Naive thymus-derived CD8-positive, alpha-beta T cell (primary cell): ENCODE data around the gene ISX. TPM values are rescaled to one million over a fixed set of nuclear protein-coding genes. Genes with fewer than 3 reads are reported as not detected.
"Not testable (repeated sequence)": the region's sequence is repeated elsewhere in the genome, so short reads cannot be mapped to it uniquely, and the experiment has no call there.

Source experiments
- ATAC-seq, 2 donors: fragments of 150-1000 bp; cut with Tn5 transposase in 1 of 2; sonication (Bioruptor Pico), chemical (Tn5 transposase) in 1 of 2; 1 replicate in 1 of 2; 2 replicates in 1 of 2; pipeline ENCODE4 v1.10.0; 2021; ENCODE audit warnings: mild to moderate bottlenecking in 2 of 2, moderate library complexity in 2 of 2
- POLR2A ChIA-PET: fragments of 350-600 bp; sonication (Branson Sonifier 250); formaldehyde crosslinking; loops from one replicate; lab custom pipeline; 2021; ENCODE audit warnings: antibody characterized with exemption; lab: Charles Lee
- DNase-seq, 10 donors: peaks; one replicate each; pipeline versions ENCODE4 v3.0.0 to v3.0.0-alpha.2; 2020 to 2022
- H3K27ac Mint-ChIP-seq, 10 donors: one replicate each; pipeline ENCODE4 v1.8.0; 2020 to 2022; ENCODE audit warnings: mild to moderate bottlenecking in 10 of 10, mixed read lengths in 10 of 10, moderate library complexity in 4 of 10, inconsistent platforms in 1 of 10
- H3K27me3 Mint-ChIP-seq, 5 donors: one replicate each; pipeline ENCODE4 v1.8.0; 2021 to 2022; ENCODE audit warnings: mixed read lengths in 5 of 5
- H3K36me3 Mint-ChIP-seq, 3 donors: one replicate each; pipeline ENCODE4 v1.8.0; 2020 to 2022; ENCODE audit warnings: mixed read lengths in 3 of 3, mild to moderate bottlenecking in 2 of 3, inconsistent platforms in 1 of 3
- H3K4me1 Mint-ChIP-seq, 4 donors: one replicate each; pipeline ENCODE4 v1.8.0; 2021 to 2022; ENCODE audit warnings: mixed read lengths in 4 of 4
- H3K4me3 Mint-ChIP-seq, 10 donors: one replicate each; pipeline ENCODE4 v1.8.0; 2020 to 2022; ENCODE audit warnings: mild to moderate bottlenecking in 10 of 10, mixed read lengths in 10 of 10, moderate library complexity in 6 of 10, inconsistent platforms in 1 of 10
- H3K9me3 Mint-ChIP-seq, 9 donors: one replicate each; pipeline ENCODE4 v1.8.0; 2020 to 2022; ENCODE audit warnings: mixed read lengths in 9 of 9, mild to moderate bottlenecking in 3 of 9, inconsistent platforms in 1 of 9, moderate library complexity in 1 of 9
- polyA plus RNA-seq, 3 donors: library from polyadenylated mRNA; unstranded; fragments of 300-500 nt; fragmentation: Illumina TruSeq; gene quantifications; one replicate each; pipeline ENCODE4 v1.2.3, GENCODE V29; 2021
- total RNA-seq, 8 experiments: library from RNA in 2 of 8; stranded (reverse) in 2 of 8; gene quantifications; one replicate each; pipeline ENCODE4 v1.2.3 and lab custom pipeline; 2021 to 2026

ISX gene
- not detected for total RNA-seq
- not detected for polyA plus RNA-seq
- total RNA-seq (lab: John Stamatoyannopoulos, UW): 0 to 0.07 (median 0) reads per million in 6 experiments

DNA sequence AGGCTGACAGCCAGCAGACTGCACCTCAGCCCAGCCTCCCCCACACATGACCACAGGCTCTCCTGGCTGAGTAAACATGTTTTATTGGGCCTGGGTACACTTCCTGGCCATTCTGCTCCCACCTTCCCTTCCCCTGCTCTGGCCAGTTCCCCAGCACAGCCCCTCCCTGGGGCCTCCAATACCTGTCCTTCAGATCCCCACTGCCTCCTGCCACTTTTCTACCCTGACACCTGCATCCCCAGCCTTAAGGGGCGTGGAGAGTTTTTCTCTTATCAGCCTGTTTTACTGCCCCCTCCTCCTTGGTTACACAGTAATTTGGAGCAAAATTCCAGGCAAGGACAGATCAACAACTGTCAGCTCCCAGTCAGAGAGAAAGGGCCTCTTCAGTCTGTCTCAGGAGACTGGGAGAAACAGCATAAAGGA lies at the start of gene ISX:
Gene ISX, plus strand, starts transcription at position 363 of the 423 bp plus-strand sequence. CDS start 930 bp downstream, outside the sequence.
- peaks cover 0 to 10% (median 3%) of the 10 kb centered on the region in 5 donors for H3K27me3 Mint-ChIP-seq
- no peak for ATAC-seq
- H3K4me3 Mint-ChIP-seq: no peak within 1 kb of the TSS
- H3K9me3 Mint-ChIP-seq: peaks cover 0 to 2% (median 0%) of the 10 kb centered on the region in 9 donors
- POLR2A ChIA-PET: no interaction called here
- H3K36me3 Mint-ChIP-seq: no peaks in the 10 kb centered on the region
- DNase-seq: no peak
- H3K4me1 Mint-ChIP-seq: no peaks in the 10 kb centered on the region
- H3K27ac Mint-ChIP-seq: no peak within 1 kb of the TSS

DNA sequence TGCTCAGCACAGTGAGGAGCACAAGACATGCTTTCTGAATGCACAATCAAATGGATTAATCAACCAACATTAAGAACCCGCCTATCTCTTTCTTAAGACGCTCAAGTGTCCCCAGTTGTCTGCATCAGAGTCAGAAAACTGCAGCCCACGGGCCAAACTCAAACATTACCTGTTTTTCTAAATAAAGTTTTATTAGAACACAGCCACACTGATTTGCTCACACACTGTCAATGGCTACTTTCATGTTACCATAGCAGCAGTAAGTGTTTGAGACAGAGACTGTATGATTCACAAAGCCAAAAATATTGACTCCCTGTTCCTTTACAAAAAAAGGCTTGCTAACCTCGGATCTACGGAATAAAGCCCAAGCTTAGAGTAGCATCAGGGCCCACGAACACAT lies 49.0 kb upstream of the ISX start:
- no peak for DNase-seq
- ATAC-seq: no peak
- H3K27me3 Mint-ChIP-seq: peaks cover 2 to 21% (median 19%) of the 10 kb centered on the region in 5 donors
- H3K9me3 Mint-ChIP-seq: no peaks in the 10 kb centered on the region
- no peak overlapping the region for H3K4me3 Mint-ChIP-seq
- no peak overlapping the region for H3K27ac Mint-ChIP-seq
- POLR2A ChIA-PET: no interaction called here
- H3K36me3 Mint-ChIP-seq: no peaks in the 10 kb centered on the region
- H3K4me1 Mint-ChIP-seq: no peaks in the 10 kb centered on the region

DNA sequence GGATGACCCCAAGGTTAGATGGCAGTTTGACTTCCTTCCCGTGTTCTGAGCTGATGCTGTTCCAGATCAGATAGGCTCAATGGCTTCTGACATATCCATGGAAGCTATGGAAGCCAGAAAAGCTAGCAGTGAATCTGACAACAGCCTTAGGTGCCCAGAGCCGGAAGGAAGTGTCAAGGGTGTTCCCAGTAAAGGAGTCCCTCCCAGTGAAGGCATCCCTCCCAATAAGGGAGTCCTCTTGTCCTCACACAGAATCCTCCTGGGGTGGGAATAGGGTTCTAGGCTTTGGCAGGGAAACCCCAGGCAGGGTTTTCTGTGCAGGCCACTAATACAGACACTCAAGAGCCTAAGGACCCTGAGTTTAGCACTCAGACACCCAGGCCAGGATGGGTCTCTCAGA lies 47.0 kb upstream of the ISX start:
- POLR2A ChIA-PET: no interaction called here
- Mint-ChIP-seq H3K36me3 (no peaks in the 10 kb centered on the region), H3K4me1 (peaks cover 0 to 1% (median under 1%) of the 10 kb centered on the region in 4 donors), H3K9me3 (no peaks in the 10 kb centered on the region), H3K27me3 (peaks cover 3 to 40% (median 28%) of the 10 kb centered on the region in 5 donors), H3K27ac (no peak overlapping the region), H3K4me3 (no peak overlapping the region)
- ATAC-seq (no peak), DNase-seq (no peak)

DNA sequence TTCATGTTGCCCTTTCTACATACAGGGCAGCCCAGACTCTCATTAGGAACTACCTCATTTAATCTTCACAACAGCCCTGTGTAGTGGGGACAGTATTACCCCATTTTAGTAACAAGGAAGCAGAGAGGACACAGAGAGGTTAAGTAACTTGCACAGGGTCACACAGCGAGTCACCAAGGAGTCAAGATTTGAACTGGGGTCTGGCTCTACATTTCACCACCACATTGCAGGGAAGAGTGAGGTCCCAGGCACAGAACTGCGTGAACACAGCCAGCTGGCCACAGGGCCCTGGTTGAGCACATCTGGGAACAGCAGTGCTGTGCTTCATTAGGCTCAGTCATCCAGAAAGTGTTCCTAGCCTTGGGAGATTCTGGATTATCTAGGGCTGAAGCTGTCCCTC lies 45.4 kb upstream of the ISX start:
- peak overlapping the region in 1 of 10 donors; percentile 65 for H3K27ac Mint-ChIP-seq
- H3K36me3 Mint-ChIP-seq: no peaks in the 10 kb centered on the region
- POLR2A ChIA-PET: no interaction called here
- DNase-seq (no peak), ATAC-seq (no peak)
- peaks cover 8 to 52% (median 34%) of the 10 kb centered on the region in 5 donors for H3K27me3 Mint-ChIP-seq
- H3K4me1 Mint-ChIP-seq: peaks cover 0 to 5% (median 2%) of the 10 kb centered on the region in 4 donors
- no peak overlapping the region for H3K4me3 Mint-ChIP-seq
- H3K9me3 Mint-ChIP-seq: peaks cover 0 to 3% (median 0%) of the 10 kb centered on the region in 9 donors

DNA sequence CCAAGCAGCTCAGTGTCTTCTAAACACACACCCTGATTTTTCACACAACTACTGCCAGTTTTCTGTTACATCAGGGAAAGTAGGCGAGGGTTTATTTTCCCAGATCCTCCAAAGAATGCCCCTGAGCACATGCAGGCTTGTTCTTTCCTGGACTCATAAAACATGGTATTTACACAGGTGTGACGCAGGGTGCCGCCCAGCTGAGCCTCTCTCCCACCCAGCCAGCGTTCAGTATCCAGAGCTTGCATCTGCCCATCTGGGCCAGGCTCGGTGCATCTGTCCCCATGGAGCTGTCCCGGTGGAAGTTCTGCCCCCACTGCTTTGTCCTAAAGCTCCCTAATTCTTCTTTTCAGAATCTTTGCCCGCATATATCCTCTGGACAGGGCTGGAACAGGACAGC lies 44.8 kb upstream of the ISX start:
- Mint-ChIP-seq H3K4me3 (no peak overlapping the region), H3K36me3 (no peaks in the 10 kb centered on the region), H3K27me3 (peaks cover 8 to 58% (median 41%) of the 10 kb centered on the region in 5 donors), H3K27ac (no peak overlapping the region), H3K9me3 (peaks cover 0 to 7% (median 0%) of the 10 kb centered on the region in 9 donors), H3K4me1 (peaks cover 0 to 5% (median 2%) of the 10 kb centered on the region in 4 donors)
- DNase-seq (no peak), ATAC-seq (no peak)
- POLR2A ChIA-PET: no interaction called here

DNA sequence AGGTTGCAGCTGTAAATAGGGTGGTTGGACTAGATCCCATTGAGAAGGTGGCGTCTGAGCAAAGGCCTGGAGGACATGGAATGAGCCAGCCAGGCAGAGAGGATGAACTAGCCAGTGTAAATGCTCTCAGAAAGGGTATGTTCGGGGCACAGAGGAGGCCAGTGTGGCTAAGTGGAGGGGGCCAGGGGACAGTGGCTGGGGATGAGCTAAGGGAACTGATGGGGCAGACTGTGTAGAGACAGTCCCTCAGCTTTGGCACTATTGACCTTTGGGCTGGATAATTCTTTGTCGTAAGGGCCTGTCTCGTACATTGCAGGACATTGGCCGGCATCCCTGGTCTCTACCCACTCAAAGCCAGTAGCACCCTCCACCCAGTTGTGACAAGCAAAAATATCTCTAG lies 43.7 kb upstream of the ISX start:
- H3K27ac Mint-ChIP-seq: no peak overlapping the region
- peaks cover 0 to 5% (median 2%) of the 10 kb centered on the region in 4 donors for H3K4me1 Mint-ChIP-seq
- DNase-seq: no peak
- peaks cover 0 to 7% (median 0%) of the 10 kb centered on the region in 9 donors for H3K9me3 Mint-ChIP-seq
- no peak for ATAC-seq
- no peaks in the 10 kb centered on the region for H3K36me3 Mint-ChIP-seq
- no peak overlapping the region for H3K4me3 Mint-ChIP-seq
- POLR2A ChIA-PET: no interaction called here
- peaks cover 10 to 70% (median 42%) of the 10 kb centered on the region in 5 donors for H3K27me3 Mint-ChIP-seq

DNA sequence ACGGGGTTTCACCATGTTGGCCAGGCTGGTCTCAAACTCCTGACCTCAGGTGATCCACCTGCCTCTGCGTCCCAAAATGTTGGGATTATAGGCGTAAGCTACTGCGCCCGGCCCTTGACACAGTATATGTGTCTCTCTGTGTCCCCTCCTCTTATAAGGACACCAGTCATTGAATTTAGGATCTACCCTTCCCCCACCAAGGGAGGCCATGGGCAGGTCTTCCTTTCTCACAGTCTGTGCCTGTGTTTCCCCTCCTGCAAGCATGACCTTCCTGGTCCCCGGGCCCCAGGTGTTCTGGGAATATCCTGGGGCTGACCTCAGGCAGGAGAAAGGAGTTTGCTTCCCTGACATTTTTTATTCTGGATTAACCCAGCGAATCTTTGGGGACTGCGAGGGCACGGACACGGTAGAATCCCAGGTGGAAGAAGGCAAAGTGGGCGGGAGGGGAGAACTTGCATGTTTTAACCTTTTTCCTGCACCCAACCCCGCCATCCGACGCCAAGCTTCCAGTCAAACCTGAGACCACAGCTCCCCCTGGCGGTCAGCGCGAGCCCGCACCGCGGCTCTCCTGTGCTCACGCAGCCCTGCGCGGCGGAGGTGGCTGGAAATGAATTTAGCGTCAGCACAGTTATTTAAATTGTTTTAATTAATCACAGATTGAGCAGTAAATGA lies 42.1 kb upstream of the ISX start:
- Mint-ChIP-seq H3K4me1 (peaks cover 0 to 5% (median 2%) of the 10 kb centered on the region in 4 donors), H3K27me3 (peaks cover 13 to 85% (median 45%) of the 10 kb centered on the region in 5 donors)
- POLR2A ChIA-PET: no interaction called here

DNA sequence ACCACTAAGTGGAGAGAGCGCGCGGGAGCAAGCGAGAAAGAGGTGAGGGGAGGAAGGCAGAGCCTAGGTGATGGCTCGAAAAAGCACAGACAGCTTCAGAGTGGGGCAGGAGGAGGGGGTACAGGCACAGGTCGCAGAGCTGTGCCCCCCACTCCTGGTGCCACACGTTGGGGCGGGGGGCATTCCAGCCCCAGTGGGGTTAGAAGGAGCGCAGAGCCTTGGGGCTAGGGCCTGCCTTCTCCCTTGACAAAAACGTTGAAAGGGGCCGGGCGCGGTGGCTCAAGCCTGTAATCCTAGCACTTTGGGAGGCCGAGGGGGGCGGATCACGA lies 41.6 kb upstream of the ISX start:
- DNase-seq: no peak
- no peak for ATAC-seq
- Mint-ChIP-seq H3K9me3 (peaks cover 0 to 7% (median 2%) of the 10 kb centered on the region in 9 donors), H3K27me3 (peaks cover 13 to 90% (median 47%) of the 10 kb centered on the region in 5 donors), H3K36me3 (no peaks in the 10 kb centered on the region), H3K4me3 (no peak overlapping the region), H3K27ac (no peak overlapping the region), H3K4me1 (peaks cover 0 to 5% (median 2%) of the 10 kb centered on the region in 4 donors)
- POLR2A ChIA-PET: no interaction called here

More for the DNA sequence above, 42.1 kb upstream of the ISX start:
- H3K4me3 Mint-ChIP-seq: no peak overlapping the region
- H3K27ac Mint-ChIP-seq: no peak overlapping the region
- peaks cover 0 to 7% (median 2%) of the 10 kb centered on the region in 9 donors for H3K9me3 Mint-ChIP-seq
- ATAC-seq: no peak
- DNase-seq: peak in 7 of 10 donors; percentile 7 to 42 (median 25)
- H3K36me3 Mint-ChIP-seq: no peaks in the 10 kb centered on the region

DNA sequence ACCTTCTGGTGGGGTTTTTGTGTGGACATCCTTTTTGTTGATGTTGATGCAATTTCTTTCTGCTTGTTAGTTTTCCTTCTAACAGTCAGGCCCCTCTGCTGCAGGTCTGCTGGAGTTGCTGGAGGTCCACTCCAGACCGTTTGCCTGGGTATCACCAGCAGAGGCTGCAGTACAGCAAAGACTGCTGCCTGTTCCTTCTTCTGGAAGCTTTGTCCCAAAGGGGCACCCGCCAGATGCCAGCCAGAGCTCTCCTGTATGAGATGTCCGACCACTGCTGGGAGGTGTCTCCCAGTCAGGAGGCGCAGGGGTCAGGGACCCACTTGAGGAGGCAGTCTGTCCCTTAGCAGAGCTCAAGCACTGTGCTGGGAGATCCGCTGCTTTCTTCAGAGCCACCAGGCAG lies 35.8 kb upstream of the ISX start:
- POLR2A ChIA-PET, ATAC-seq, H3K9me3 Mint-ChIP-seq, H3K4me3 Mint-ChIP-seq, DNase-seq, H3K4me1 Mint-ChIP-seq, H3K36me3 Mint-ChIP-seq: not testable (repeated sequence)
- H3K27ac Mint-ChIP-seq: peak overlapping the region in 1 of 10 donors; percentile 9
- H3K27me3 Mint-ChIP-seq: peaks cover 15 to 73% (median 40%) of the 10 kb centered on the region in 5 donors

DNA sequence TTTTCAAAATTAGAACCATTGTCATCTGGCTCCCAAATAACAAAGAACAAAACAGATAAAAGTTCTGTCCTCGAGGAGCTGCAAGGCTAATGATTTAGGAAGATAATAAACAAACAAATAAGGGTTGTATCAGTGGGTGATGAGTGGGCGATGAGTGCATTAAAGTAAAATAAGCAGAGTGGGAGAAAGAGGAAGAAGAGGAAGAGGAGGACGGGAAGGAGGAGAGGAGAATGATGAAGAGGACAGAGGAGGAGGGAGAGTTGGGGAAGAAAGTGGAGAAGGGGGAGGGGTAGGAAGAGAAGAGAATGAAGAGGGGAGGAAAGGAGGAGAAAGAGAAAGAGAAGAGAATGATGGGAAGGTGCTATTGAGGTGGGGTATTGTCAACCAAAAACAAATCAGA lies 33.4 kb upstream of the ISX start:
- ATAC-seq (no peak), DNase-seq (no peak)
- POLR2A ChIA-PET: no interaction called here
- H3K4me3 Mint-ChIP-seq: no peak overlapping the region
- peaks cover 0 to 6% (median 0%) of the 10 kb centered on the region in 9 donors for H3K9me3 Mint-ChIP-seq
- peaks cover 0 to 3% (median 1%) of the 10 kb centered on the region in 4 donors for H3K4me1 Mint-ChIP-seq
- H3K27ac Mint-ChIP-seq: peak overlapping the region in 1 of 10 donors; percentile 10
- peaks cover 11 to 52% (median 29%) of the 10 kb centered on the region in 5 donors for H3K27me3 Mint-ChIP-seq
- H3K36me3 Mint-ChIP-seq: no peaks in the 10 kb centered on the region

DNA sequence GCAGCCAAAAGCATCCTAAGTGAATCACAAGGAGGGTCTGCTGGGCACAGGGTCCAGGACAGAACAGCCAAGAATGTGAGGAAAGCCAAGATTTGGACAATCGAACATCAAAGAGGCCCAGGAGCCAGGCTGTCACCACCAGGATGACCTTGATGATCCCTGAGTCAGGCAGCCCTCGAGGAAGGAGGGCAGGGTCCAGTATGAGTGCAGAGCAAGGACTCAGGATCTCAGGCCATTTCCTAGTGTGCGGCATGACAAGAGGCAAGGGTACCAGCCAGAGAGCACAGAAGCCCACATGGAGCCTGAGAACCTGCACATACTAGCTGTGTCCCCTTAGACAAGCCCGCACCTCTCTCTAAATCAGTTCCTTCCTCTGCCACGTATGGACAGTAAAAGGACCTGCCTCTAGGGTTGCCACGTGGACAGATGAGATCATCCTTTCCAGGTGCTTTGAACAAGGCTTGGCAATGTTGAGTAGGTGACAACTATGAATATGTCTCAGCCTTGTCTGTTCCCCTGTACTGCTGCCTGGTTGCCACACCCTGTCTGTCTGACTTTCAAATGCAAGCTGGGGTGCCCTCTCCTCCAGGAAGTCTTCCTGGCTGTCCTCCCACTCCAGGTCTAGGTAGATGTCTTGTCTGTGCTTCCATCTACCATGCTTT lies 32.2 kb upstream of the ISX start:
- DNase-seq: no peak

DNA sequence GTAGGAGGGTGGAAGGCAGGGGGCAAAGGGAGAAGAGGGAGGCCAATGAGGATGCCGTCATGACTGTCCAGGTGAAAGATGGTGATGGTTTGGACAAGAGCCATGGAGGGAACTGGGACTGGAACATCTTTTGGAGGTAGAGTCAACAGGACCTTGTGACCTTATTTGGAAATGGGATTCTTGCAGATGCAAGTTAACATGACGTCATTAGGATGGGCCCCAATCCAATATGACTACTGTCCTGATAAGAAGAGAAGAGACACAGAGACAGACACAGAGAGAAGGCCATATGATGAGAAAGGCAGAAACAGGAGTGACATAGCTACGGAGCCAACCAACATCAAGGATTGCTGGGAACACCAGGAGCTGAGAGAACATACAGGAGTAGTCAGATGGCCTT lies 31.0 kb upstream of the ISX start:
- POLR2A ChIA-PET: no interaction called here

More for the DNA sequence above, 32.2 kb upstream of the ISX start:
- no peak overlapping the region for H3K4me3 Mint-ChIP-seq
- H3K36me3 Mint-ChIP-seq: no peaks in the 10 kb centered on the region
- ATAC-seq: no peak
- H3K27ac Mint-ChIP-seq: no peak overlapping the region
- peaks cover 0 to 3% (median 1%) of the 10 kb centered on the region in 4 donors for H3K4me1 Mint-ChIP-seq
- H3K27me3 Mint-ChIP-seq: peaks cover 8 to 43% (median 35%) of the 10 kb centered on the region in 5 donors
- H3K9me3 Mint-ChIP-seq: peaks cover 0 to 3% (median 0%) of the 10 kb centered on the region in 9 donors
- POLR2A ChIA-PET: no interaction called here

DNA sequence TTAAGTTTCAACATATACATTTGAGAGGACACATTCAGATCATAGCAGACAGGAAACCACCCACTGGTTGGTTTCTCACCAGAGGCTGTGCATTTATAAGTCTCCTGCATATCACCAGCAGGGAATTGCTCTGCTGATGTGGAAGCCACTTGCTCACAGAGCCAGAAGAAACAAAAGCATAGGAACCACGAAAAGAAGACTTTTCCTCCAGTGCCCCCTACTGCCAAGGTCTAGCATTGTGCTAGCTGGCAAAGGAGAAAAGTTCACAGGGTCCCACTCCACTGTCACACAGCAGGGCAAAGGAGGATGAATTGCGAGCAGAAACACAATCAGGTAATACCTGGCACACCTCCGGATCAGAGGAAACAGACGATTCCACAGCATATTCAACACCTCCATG lies 28.9 kb upstream of the ISX start:
- Mint-ChIP-seq H3K27ac (no peak overlapping the region), H3K9me3 (no peaks in the 10 kb centered on the region), H3K27me3 (peaks cover 1 to 36% (median 17%) of the 10 kb centered on the region in 5 donors), H3K36me3 (no peaks in the 10 kb centered on the region), H3K4me3 (no peak overlapping the region), H3K4me1 (peaks cover 0 to 3% (median 1%) of the 10 kb centered on the region in 4 donors)
- no peak for DNase-seq
- POLR2A ChIA-PET: no interaction called here
- ATAC-seq: no peak

More for the DNA sequence above, 31.0 kb upstream of the ISX start:
- Mint-ChIP-seq H3K36me3 (no peaks in the 10 kb centered on the region), H3K9me3 (peaks cover 0 to 3% (median 0%) of the 10 kb centered on the region in 9 donors), H3K27ac (no peak overlapping the region), H3K27me3 (peaks cover 7 to 41% (median 29%) of the 10 kb centered on the region in 5 donors), H3K4me1 (peaks cover 0 to 3% (median 1%) of the 10 kb centered on the region in 4 donors), H3K4me3 (no peak overlapping the region)
- DNase-seq: no peak
- no peak for ATAC-seq
